ENCODE data around the gene PLEKHD1.

- TF ChIP-seq POLR2A (IDR thresholded peaks at IDR 0.05), result no peak
- TF ChIP-seq CTCF (IDR thresholded peaks at IDR 0.05 in 4 of 5, conservative IDR thresholded peaks at IDR 0.05 in 1 of 5), result peak; percentile 51 to 82 (median 56)
These were observed 89.9 kb downstream of the PLEKHD1 start, which contains the start of gene CCDC177 for GRCh38 chr14:69574263-69574953.

Data from gastrocnemius medialis (tissue), 4 donors.